SIG-M5 (cell line): ENCODE measurements around the gene TLR10.

Source experiments
- DNase-seq: peaks from one replicate; lab custom pipeline; 2025; lab: John Stamatoyannopoulos, UW

The TLR10 gene

DNA sequence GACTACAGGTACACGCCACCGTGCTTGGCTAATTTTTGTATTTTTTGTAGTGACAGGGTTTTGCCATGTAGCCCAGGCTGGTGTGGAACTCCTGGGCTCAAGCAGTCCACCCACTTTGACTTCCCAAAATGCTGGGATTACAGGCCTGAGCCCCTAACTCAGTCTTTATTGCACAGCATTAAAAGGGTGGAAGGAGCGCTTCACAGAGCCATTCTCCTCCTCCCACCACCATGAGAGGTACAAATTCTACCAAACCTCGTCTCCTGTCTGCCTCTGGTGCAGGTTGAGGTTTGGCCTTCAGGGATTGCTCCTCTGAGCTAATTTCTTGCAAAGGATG lies 52.3 kb downstream of the TLR10 start:
- no peak for DNase-seq

DNA sequence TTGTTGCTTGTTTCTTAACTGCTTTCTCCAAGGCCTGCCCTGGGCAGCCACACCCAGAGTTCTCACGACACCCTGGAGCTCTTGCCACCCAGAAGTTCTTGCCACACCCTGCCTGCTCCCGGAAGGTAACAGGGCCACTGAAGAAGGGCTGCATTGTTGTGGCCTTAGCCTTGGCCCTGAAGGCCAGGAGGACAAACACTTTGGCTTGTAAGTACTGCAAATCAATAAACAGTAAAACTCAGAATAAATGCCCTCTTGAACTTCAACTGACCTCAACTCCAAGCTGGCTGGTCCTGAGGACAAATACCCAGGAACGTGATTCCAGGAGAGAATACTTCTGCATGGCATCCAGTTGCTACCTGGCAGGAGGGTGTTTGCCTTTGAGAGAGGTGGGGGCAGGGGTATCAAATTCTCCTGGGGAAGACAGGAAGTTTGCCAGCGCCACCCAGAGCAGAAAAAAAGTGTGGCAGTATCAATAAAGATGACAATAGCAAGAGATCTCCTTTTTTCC lies 54.1 kb downstream of the TLR10 start:
- DNase-seq, result no peak

DNA sequence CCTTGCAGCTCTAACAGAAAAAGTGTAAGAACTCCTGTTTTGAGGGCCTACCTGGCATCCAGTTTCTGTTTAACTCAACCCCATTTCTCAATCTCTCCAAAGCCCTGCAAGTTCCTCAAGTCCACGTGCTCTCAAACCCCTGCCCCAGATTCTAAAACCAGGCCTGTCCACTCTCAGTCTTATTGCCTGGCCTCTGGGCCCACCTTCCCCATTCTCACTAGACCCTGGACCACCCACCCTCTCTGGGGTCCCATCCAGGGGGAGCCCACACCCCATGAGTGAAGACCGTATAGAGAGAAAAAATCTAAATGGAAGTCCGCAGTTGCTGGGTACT lies 58.3 kb downstream of the TLR10 start:
- DNase-seq, result no peak

DNA sequence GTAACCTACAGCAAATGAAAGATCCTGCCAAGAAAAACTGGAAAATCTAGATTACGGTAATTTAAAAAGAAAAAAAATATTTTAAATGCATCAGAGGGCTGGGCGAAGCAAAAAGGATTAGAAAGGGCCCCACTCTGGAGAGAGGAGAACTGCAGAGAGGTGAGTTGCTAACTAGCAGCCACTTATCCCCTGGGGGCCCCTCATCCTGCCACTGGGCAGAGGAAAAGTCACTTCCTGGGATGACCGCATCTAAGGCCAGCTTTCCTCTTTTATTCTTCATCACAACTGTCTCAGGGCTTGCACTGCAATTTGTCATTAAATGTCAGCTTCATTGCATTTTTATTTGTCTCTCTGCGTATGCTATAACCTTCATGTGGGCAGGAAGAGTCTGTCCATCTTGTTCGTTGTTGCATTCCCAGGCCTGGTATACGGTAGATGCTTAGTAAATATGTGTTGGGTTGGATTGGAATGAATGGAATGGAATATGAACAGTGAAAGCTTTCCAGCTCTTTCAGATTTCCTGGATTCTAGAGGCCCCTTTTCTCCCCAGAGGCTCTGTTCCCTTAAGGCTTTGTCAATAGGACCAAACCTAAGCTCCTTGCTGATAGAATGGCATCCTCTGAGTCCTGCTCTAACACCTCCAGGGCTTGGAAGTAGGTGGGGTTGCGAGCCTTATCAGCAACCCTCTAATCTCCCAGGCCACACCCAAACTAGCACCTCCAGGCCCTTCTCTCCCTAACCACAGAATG lies 58.9 kb downstream of the TLR10 start:
- no peak for DNase-seq

DNA sequence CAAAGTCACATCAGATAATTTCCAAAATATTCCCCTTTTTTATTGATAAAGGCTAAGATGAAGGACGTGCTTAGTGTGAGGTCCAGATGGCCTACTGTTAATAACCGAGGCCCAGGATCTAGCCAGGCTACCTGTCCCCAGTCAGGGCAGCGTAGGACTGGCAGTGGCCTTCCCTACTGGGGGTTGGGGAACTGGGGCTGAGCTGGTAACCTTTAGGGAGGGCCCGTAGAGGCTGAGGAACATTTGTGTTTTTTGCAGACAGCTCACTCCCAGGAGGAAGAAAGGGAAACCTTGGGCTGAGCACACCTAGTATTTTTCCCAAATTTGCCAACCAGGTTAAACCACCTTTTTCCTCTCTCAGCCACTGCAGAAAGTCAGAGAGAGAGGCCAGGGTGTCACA lies 59.7 kb downstream of the TLR10 start:
- no peak for DNase-seq
